CD8-positive, alpha-beta memory T cell (primary cell): ENCODE results near the gene RCC1. TPM values are rescaled to one million over a fixed set of nuclear protein-coding genes. Genes with fewer than 3 reads are reported as not detected.
A peak's percentile ranks its signal among the peaks of the same experiment; 100 is the strongest.
"Not testable (repeated sequence)": the region's sequence is repeated elsewhere in the genome, so short reads cannot be mapped to it uniquely, and the experiment has no call there.

ENCODE experiments used
- CTCF ChIA-PET: fragments of 350-600 bp; sonication (Branson Sonifier 250); formaldehyde crosslinking; loops from one replicate; lab custom pipeline; 2021; ENCODE audit warnings: antibody characterized with exemption; lab: Charles Lee
- POLR2A ChIA-PET: fragments of 350-600 bp; sonication (Branson Sonifier 250); formaldehyde crosslinking; loops from one replicate; lab custom pipeline; 2021; ENCODE audit warnings: antibody characterized with exemption; lab: Charles Lee
- DNase-seq, 5 donors: peaks; one replicate each; pipeline versions ENCODE4 v3.0.0 to v3.0.0-alpha.2; 2020 to 2022; ENCODE audit warnings: mixed read lengths in 1 of 5
- H3K27ac ChIP-seq: one replicate; pipeline ENCODE4 v1.7.0; 2013; ENCODE audit warnings: low read depth, mild to moderate bottlenecking, low read length, moderate library complexity
- H3K27me3 ChIP-seq: 2 replicates; pipeline ENCODE4 v1.7.0; 2013; ENCODE audit warnings: low read length, mild to moderate bottlenecking; ENCODE audit not compliant: insufficient read depth, poor library complexity, severe bottlenecking
- H3K36me3 ChIP-seq: 2 replicates; pipeline ENCODE4 v1.7.0; 2013; ENCODE audit warnings: mild to moderate bottlenecking, low read length, moderate library complexity; ENCODE audit not compliant: insufficient read depth
- H3K4me1 ChIP-seq: 2 replicates; pipeline ENCODE4 v1.7.0; 2013; ENCODE audit warnings: mild to moderate bottlenecking, low read length, moderate library complexity; ENCODE audit not compliant: insufficient read depth
- H3K4me3 ChIP-seq: 2 replicates; pipeline ENCODE4 v1.7.0; 2013; ENCODE audit warnings: mild to moderate bottlenecking, low read length
- H3K9me3 ChIP-seq: 2 replicates; pipeline ENCODE4 v1.7.0; 2013; ENCODE audit warnings: mild to moderate bottlenecking, low read length
- H3K27ac Mint-ChIP-seq, 8 donors: one replicate each; pipeline ENCODE4 v1.8.0; 2020 to 2021; ENCODE audit warnings: mixed read lengths in 8 of 8, mild to moderate bottlenecking in 6 of 8, inconsistent platforms in 3 of 8, moderate library complexity in 3 of 8
- H3K27me3 Mint-ChIP-seq, 2 donors: one replicate each; pipeline ENCODE4 v1.8.0; 2020 to 2021; ENCODE audit warnings: mixed read lengths in 2 of 2, mild to moderate bottlenecking in 1 of 2, moderate library complexity in 1 of 2
- H3K36me3 Mint-ChIP-seq, 3 donors: one replicate each; pipeline ENCODE4 v1.8.0; 2020 to 2021; ENCODE audit warnings: mixed read lengths in 3 of 3, inconsistent platforms in 1 of 3, mild to moderate bottlenecking in 1 of 3
- H3K4me1 Mint-ChIP-seq, 3 donors: one replicate each; pipeline ENCODE4 v1.8.0; 2020 to 2021; ENCODE audit warnings: mixed read lengths in 3 of 3, inconsistent platforms in 1 of 3, mild to moderate bottlenecking in 1 of 3
- H3K4me3 Mint-ChIP-seq, 7 donors: one replicate each; pipeline ENCODE4 v1.8.0; 2020 to 2021; ENCODE audit warnings: mixed read lengths in 7 of 7, mild to moderate bottlenecking in 6 of 7, moderate library complexity in 4 of 7, inconsistent platforms in 2 of 7
- H3K9me3 Mint-ChIP-seq, 5 donors: one replicate each; pipeline ENCODE4 v1.8.0; 2020 to 2022; ENCODE audit warnings: mixed read lengths in 5 of 5, mild to moderate bottlenecking in 3 of 5, moderate library complexity in 2 of 5, inconsistent platforms in 1 of 5
- polyA plus RNA-seq: library from polyadenylated mRNA; unstranded; fragments of 300-500 nt; fragmentation: Illumina TruSeq; gene quantifications from one replicate; pipeline ENCODE4 v1.2.3, GENCODE V29; 2021
- total RNA-seq, 2 experiments: library from RNA; stranded (reverse); gene quantifications; one replicate each; pipeline ENCODE4 v1.2.3, GENCODE V29; 2021

The RCC1 gene
- total and polyA plus RNA-seq, 3 experiments from 2014 or later: 14.0 to 116 (median 115) TPM

- H3K36me3 ChIP-seq: peaks cover 39% of the 10 kb centered on the region
Observed at GRCh38 chr1:28571911-28572310, 66.1 kb downstream of the RCC1 start.

DNA sequence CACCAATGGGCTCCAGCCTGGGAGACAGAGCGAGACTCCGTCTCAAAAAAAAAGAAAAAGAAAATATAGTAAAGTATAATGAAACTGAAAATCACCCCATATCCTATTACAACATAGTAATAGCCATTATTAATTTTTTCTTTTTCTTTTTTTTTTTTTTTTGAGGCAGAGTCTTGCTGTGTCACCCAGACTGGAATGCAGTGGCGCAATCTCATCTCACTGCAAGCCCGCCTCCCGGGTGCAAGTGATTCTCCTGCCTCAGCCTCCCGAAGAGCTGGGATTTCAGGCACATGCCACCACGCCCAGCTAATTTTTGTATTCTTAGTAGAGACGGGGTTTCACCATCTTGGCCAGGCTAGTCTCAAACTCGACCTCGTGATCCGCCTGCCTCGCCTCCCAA is 67.0 kb downstream of the RCC1 start:
- H3K4me3 Mint-ChIP-seq, H3K4me1 ChIP-seq, H3K9me3 Mint-ChIP-seq, H3K27ac Mint-ChIP-seq, CTCF ChIA-PET, H3K27me3 ChIP-seq, H3K27me3 Mint-ChIP-seq, H3K9me3 ChIP-seq, H3K4me3 ChIP-seq, H3K4me1 Mint-ChIP-seq, DNase-seq, H3K27ac ChIP-seq: not testable (repeated sequence)
- POLR2A ChIA-PET: interaction anchor here (0.6 to 1.4 kb wide), 3 partner anchors 8 to 22 kb away, joined by 3 to 17 read pairs (median 6); no protein-coding TSS in a partner anchor
- peaks cover 39% of the 10 kb centered on the region for H3K36me3 ChIP-seq
- H3K36me3 Mint-ChIP-seq: peaks cover 4 to 66% (median 5%) of the 10 kb centered on the region in 3 donors

More at GRCh38 chr1:28571911-28572310, 66.1 kb downstream of the RCC1 start:
- Mint-ChIP-seq H3K4me1 (peaks cover 0 to 1% (median 0%) of the 10 kb centered on the region in 3 donors), H3K27me3 (no peaks in the 10 kb centered on the region), H3K4me3 (peak overlapping the region in 1 of 7 donors; percentile 2), H3K27ac (peak overlapping the region in 3 of 8 donors; percentile 27 to 73 (median 44)), H3K9me3 (no peaks in the 10 kb centered on the region), H3K36me3 (peaks cover 4 to 66% (median 5%) of the 10 kb centered on the region in 3 donors)
- H3K4me3 ChIP-seq: no peak overlapping the region
- POLR2A ChIA-PET: interaction anchor here (1.4 kb wide), 1 partner anchor 10 kb away, joined by 6 read pairs; no protein-coding TSS in a partner anchor
- no peaks in the 10 kb centered on the region for H3K27me3 ChIP-seq
- no peak overlapping the region for H3K27ac ChIP-seq
- no peaks in the 10 kb centered on the region for H3K9me3 ChIP-seq
- H3K4me1 ChIP-seq: no peaks in the 10 kb centered on the region
- CTCF ChIA-PET: interaction anchor here (2.5 kb wide), 1 partner anchor 9 kb away, joined by 7 read pairs; no protein-coding TSS in a partner anchor
- DNase-seq: no peak

DNA sequence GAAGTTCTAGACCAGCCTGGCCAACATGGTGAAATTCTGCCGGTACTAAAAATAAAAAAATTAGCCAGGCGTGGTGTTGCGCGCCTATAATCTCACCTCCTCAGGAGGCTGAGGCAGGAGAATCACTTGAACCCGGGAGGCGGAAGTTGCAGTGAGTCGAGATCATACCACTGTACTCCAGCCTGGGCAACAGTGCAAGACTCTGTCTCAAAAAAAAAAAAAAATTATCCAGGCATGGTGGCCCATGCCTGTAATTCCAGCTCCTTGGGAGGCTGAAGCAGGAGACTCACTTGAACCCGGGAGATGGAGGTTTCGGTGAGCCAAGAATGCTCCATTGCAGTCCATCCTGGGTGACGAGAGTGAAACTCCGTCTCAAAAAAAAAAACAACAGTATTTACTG is 67.7 kb downstream of the RCC1 start:
- POLR2A ChIA-PET: interaction anchor here (0.6 to 0.7 kb wide), 3 partner anchors 9 to 23 kb away, joined by 3 to 17 read pairs (median 5); no protein-coding TSS in a partner anchor
- no peak overlapping the region for H3K4me3 ChIP-seq
- no peaks in the 10 kb centered on the region for H3K27me3 Mint-ChIP-seq
- H3K27ac Mint-ChIP-seq: no peak overlapping the region
- peaks cover 8 to 16% (median 15%) of the 10 kb centered on the region in 3 donors for H3K4me1 Mint-ChIP-seq
- H3K36me3 ChIP-seq: peaks cover 40% of the 10 kb centered on the region
- H3K36me3 Mint-ChIP-seq: peaks cover 6 to 66% (median 9%) of the 10 kb centered on the region in 3 donors
- H3K27me3 ChIP-seq: no peaks in the 10 kb centered on the region
- no peaks in the 10 kb centered on the region for H3K9me3 Mint-ChIP-seq
- H3K27ac ChIP-seq: no peak overlapping the region
- no peaks in the 10 kb centered on the region for H3K9me3 ChIP-seq
- H3K4me3 Mint-ChIP-seq: no peak overlapping the region
- peaks cover 5% of the 10 kb centered on the region for H3K4me1 ChIP-seq
- CTCF ChIA-PET: no interaction called here
- DNase-seq: no peak

GRCh38 chr1:28577052-28577678 is 71.3 kb downstream of the RCC1 start:
- Mint-ChIP-seq H3K27ac (peak overlapping the region in 7 of 8 donors; percentile 33 to 77 (median 71)), H3K27me3 (peaks cover 0 to 2% of the 10 kb centered on the region in 2 donors), H3K4me3 (no peak overlapping the region), H3K36me3 (peaks cover 9 to 73% (median 9%) of the 10 kb centered on the region in 3 donors), H3K9me3 (no peaks in the 10 kb centered on the region), H3K4me1 (peaks cover 32 to 45% (median 43%) of the 10 kb centered on the region in 3 donors)
- DNase-seq: no peak
- Histone ChIP-seq H3K36me3 (peaks cover 42% of the 10 kb centered on the region), H3K4me1 (peaks cover 27% of the 10 kb centered on the region), H3K4me3 (no peak overlapping the region), H3K9me3 (no peaks in the 10 kb centered on the region), H3K27me3 (no peaks in the 10 kb centered on the region), H3K27ac (no peak overlapping the region)
- CTCF ChIA-PET: interaction anchor here (1.5 kb wide), 1 partner anchor 26 kb away, joined by 3 read pairs; no protein-coding TSS in a partner anchor
- POLR2A ChIA-PET: interaction anchor here (0.8 to 1.9 kb wide), 2 partner anchors 12 to 92 kb away, joined by 4 read pairs; partner anchors contain the start of gene GMEB1

DNA sequence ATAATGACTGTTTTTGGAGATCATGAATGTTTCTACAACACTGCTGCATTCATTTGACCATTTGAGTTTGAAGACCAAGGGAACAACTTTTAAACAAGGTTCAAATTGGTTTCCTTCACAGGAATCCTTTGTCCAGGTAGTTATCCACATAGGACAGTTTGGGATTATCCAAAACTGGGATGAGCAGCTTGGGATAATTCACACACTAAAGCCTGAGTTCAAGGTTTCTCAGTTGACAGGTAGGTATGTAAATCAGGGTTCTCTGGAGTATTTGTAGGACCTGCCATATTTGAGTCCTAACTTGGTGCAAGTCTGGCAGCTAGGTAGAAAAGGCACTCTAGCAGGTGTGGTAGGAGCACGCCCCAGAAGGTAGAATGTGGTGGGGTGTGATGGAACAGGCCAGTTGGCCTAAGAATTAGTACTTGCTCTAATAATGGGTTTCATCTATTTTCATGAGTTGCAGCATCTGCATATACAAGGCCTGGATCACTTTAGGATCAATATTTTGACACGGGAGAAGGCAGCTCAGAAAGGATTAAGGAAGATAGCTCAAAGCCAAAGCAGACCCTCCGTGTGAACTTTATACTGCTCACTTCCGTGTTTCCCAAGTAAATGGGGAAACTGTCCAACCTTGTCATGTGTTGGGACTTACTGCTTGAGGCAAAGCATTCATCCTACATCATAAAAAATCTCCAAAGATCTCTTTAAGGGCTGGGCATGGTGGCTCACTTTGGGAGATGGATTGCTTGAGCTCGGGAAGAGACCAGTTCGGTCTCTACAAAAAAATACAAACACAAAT is 72.1 kb downstream of the RCC1 start:
- ChIA-PET CTCF (interaction anchor here (1.4 to 1.5 kb wide), 3 partner anchors 25 to 219 kb away, joined by 3 to 4 read pairs (median 3); no protein-coding TSS in a partner anchor), POLR2A (interaction anchor here (1.3 to 1.9 kb wide), 2 partner anchors 13 to 71 kb away, joined by 4 read pairs; no protein-coding TSS in a partner anchor)
- no peak overlapping the region for H3K27ac ChIP-seq
- H3K4me1 ChIP-seq: peaks cover 31% of the 10 kb centered on the region
- Mint-ChIP-seq H3K36me3 (peaks cover 9 to 75% (median 9%) of the 10 kb centered on the region in 3 donors), H3K9me3 (no peaks in the 10 kb centered on the region), H3K4me1 (peaks cover 33 to 51% (median 49%) of the 10 kb centered on the region in 3 donors), H3K4me3 (peak overlapping the region in 2 of 7 donors; percentile 38 to 68), H3K27ac (peak overlapping the region in 7 of 8 donors; percentile 2 to 81 (median 73)), H3K27me3 (peaks cover 0 to 2% of the 10 kb centered on the region in 2 donors)
- H3K36me3 ChIP-seq: peaks cover 41% of the 10 kb centered on the region
- H3K4me3 ChIP-seq: no peak overlapping the region
- H3K9me3 ChIP-seq: no peaks in the 10 kb centered on the region
- no peaks in the 10 kb centered on the region for H3K27me3 ChIP-seq
- no peak for DNase-seq

DNA sequence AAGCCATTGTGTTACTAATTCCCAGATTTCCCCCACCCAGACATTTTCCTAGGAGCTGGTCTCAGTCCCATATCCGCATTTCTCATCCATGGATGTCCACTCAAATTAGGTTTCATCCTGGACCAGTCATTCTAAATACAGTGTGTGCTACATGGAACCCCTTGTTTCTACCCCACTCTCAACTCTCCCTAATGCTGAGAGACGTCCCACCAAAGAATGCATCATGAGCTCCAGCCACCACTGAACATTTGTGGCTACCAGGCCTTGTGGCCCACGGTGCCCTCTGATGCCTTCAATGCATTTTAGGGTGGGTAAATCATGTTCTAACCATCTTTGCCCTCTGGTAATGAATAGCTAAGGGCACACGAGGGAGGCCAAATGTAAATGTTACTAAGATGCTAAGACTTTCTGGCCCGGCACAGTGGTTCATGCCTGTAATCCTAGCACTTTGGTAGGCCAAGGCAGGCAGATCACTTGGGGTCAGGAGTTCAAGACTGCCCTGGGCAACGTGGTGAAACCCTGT is 72.9 kb downstream of the RCC1 start:
- ChIA-PET CTCF (interaction anchor here (0.9 to 2.0 kb wide), 8 partner anchors 9 to 312 kb away, joined by 3 to 6 read pairs (median 4); partner anchors contain the start of genes RNU11 and TRNAU1AP), POLR2A (interaction anchor here (0.9 to 3.9 kb wide), 7 partner anchors 14 to 72 kb away, joined by 3 to 59 read pairs (median 4); partner anchors contain the start of genes TAF12 and TRNAU1AP)
- Histone ChIP-seq H3K9me3 (no peaks in the 10 kb centered on the region), H3K36me3 (peaks cover 41% of the 10 kb centered on the region), H3K4me3 (no peak overlapping the region), H3K4me1 (peaks cover 31% of the 10 kb centered on the region), H3K27me3 (no peaks in the 10 kb centered on the region), H3K27ac (no peak overlapping the region)
- H3K4me1 Mint-ChIP-seq: peaks cover 36 to 55% (median 52%) of the 10 kb centered on the region in 3 donors
- no peaks in the 10 kb centered on the region for H3K9me3 Mint-ChIP-seq
- H3K27me3 Mint-ChIP-seq: peaks cover 0 to 2% of the 10 kb centered on the region in 2 donors
- peak overlapping the region in 7 of 8 donors; percentile 39 to 97 (median 62) for H3K27ac Mint-ChIP-seq
- H3K4me3 Mint-ChIP-seq: peak overlapping the region in 6 of 7 donors; percentile 15 to 68 (median 38)
- H3K36me3 Mint-ChIP-seq: peaks cover 9 to 69% (median 9%) of the 10 kb centered on the region in 3 donors
- DNase-seq: no peak

GRCh38 chr1:28579401-28579800 is 73.6 kb downstream of the RCC1 start:
- Mint-ChIP-seq H3K27ac (peak overlapping the region; percentile 39 to 97 (median 88)), H3K4me3 (peak overlapping the region; percentile 93 to 99 (median 98)), H3K4me1 (peaks cover 36 to 55% (median 52%) of the 10 kb centered on the region in 3 donors), H3K27me3 (peaks cover 0 to 2% of the 10 kb centered on the region in 2 donors), H3K9me3 (no peaks in the 10 kb centered on the region), H3K36me3 (peaks cover 9 to 66% (median 9%) of the 10 kb centered on the region in 3 donors)
- POLR2A ChIA-PET: interaction anchor here (0.5 to 3.9 kb wide), 7 partner anchors 13 to 344 kb away, joined by 3 to 59 read pairs (median 4); partner anchors contain the start of genes ATP5IF1, TAF12 and TRNAU1AP
- peak overlapping the region; percentile 21 for H3K4me3 ChIP-seq
- H3K36me3 ChIP-seq: peaks cover 41% of the 10 kb centered on the region
- peak overlapping the region; percentile 19 for H3K27ac ChIP-seq
- H3K27me3 ChIP-seq: no peaks in the 10 kb centered on the region
- no peak for DNase-seq
- H3K4me1 ChIP-seq: peaks cover 31% of the 10 kb centered on the region
- CTCF ChIA-PET: interaction anchor here (0.7 to 2.0 kb wide), 10 partner anchors 9 to 353 kb away, joined by 3 to 6 read pairs (median 4); partner anchors contain the start of genes RNU11 and TRNAU1AP
- no peaks in the 10 kb centered on the region for H3K9me3 ChIP-seq
